SU-DHL-6 (cell line): ENCODE data around the gene TOR1A.

Experiments used
- H2AFZ ChIP-seq: fragments of 200-600 bp; sonication (generic); 2 replicates; pipeline ENCODE4 v1.6.1; 2014; ENCODE audit warnings: low read depth, mild to moderate bottlenecking, moderate library complexity, mixed read lengths, antibody characterized with exemption, low read length; ENCODE audit not compliant: severe bottlenecking
- H3F3A ChIP-seq: fragments of 200-600 bp; shearing (Covaris generic); 2 replicates; pipeline ENCODE4 v1.6.0; 2016; ENCODE audit warnings: antibody characterized with exemption, mild to moderate bottlenecking; ENCODE audit not compliant: insufficient read depth
- H3K27ac ChIP-seq: fragments of 200-600 bp; sonication (generic); 2 replicates; pipeline ENCODE4 v1.5.1; 2016; ENCODE audit warnings: low read depth, mild to moderate bottlenecking, low read length, moderate library complexity, mixed read lengths
- H3K27me3 ChIP-seq: fragments of 200-600 bp; sonication (generic), shearing (Covaris generic); 2 replicates; pipeline ENCODE4 v1.6.0; 2014; ENCODE audit warnings: mild to moderate bottlenecking, low read length
- H3K36me3 ChIP-seq: fragments of 200-600 bp; sonication (generic); 2 replicates; pipeline ENCODE4 v1.6.1; 2014; ENCODE audit warnings: mild to moderate bottlenecking, low read length, mixed read lengths
- H3K4me2 ChIP-seq: fragments of 300-600, 200-600 bp; shearing (Covaris generic), sonication (generic); 2 replicates; pipeline ENCODE4 v1.6.0; 2014; ENCODE audit warnings: low read length, low read depth, mild to moderate bottlenecking; ENCODE audit not compliant: poor library complexity, severe bottlenecking
- H3K4me3 ChIP-seq: fragments of 200-600 bp; sonication (generic); 2 replicates; pipeline ENCODE4 v1.5.1; 2014; ENCODE audit warnings: antibody characterized with exemption, low read length, mild to moderate bottlenecking, mixed read lengths; ENCODE audit not compliant: insufficient read depth, poor library complexity, severe bottlenecking
- H3K79me2 ChIP-seq: fragments of 200-600 bp; sonication (generic); 2 replicates; pipeline ENCODE4 v1.6.1; 2014; ENCODE audit warnings: mild to moderate bottlenecking, low read length, moderate library complexity; ENCODE audit not compliant: insufficient read depth
- H3K9ac ChIP-seq: fragments of 200-600 bp; sonication (generic); 2 replicates; pipeline ENCODE4 v1.7.0; 2014; ENCODE audit warnings: mild to moderate bottlenecking, low read length
- H3K9me2 ChIP-seq: fragments of 200-600 bp; sonication (generic); replicated peaks from 2 replicates; pipeline ENCODE4 v1.6.1; 2014; ENCODE audit warnings: low read length; ENCODE audit not compliant: insufficient read depth
- H3K9me3 ChIP-seq: fragments of 200-600 bp; sonication (generic); 2 replicates; pipeline ENCODE4 v1.6.1; 2014; ENCODE audit warnings: low read length, mixed read lengths; ENCODE audit not compliant: insufficient read depth
- H4K20me1 ChIP-seq: fragments of 200-600 bp; sonication (generic); 2 replicates; pipeline ENCODE4 v1.6.1; 2014; ENCODE audit warnings: low read depth, mild to moderate bottlenecking, antibody characterized with exemption, low read length, moderate library complexity, mixed read lengths
- EZH2phosphoT487 ChIP-seq: fragments of 200-600 bp; sonication (generic), shearing (Covaris generic); conservative IDR thresholded peaks from 2 replicates; pipeline ENCODE4 v1.6.1; 2018; ENCODE audit warnings: mild to moderate bottlenecking, antibody characterized with exemption, low read length, moderate library complexity, mixed read lengths
- TF ChIP-seq, protein P1 (sequence below): fragments of 200-600 bp; sonication (generic); IDR thresholded peaks from one replicate; pipeline ENCODE4 v1.5.1; 2017; ENCODE audit warnings: antibody characterized with exemption, mild to moderate bottlenecking, low read length, moderate library complexity; ENCODE audit not compliant: insufficient read depth, poor library complexity, severe bottlenecking

TOR1A gene

DNA sequence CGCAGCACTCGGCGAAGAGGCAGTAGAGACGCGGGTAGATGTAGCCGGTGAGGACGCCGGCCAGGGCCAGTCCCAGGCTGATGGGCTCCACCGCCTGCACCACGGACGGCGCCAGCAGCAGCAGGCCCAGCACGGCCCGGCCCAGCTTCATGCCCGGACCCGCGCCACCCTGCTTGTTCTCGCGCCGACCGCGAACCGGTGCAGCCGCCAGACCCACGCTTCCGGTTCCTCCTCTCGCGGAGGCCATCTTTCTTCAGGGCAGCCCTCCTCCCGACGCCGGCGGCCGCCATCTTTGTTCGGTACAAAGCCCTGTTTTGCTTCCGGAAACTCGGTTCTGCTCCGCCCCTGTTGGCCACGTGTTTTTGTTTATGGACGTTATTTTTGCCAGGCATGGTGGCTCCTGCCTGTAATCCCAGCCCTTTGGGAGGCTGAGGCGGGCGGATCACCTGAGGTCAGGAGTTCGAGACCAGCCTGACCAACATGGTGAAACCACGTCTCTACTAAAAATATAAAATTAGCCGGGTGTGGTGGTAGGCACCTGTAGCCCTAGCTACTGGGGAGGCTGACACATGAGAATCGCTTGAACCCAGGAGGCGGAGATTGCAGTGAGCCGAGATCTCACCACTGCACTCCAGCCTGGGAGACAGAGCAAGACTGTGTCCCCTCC lies at the start of gene TOR1A:
TSS of gene TOR1A (minus strand) at position 202 of the 667 bp plus-strand sequence. CDS start at position 151, 51 bp downstream.
- peak within 1 kb of the TSS; percentile 94 for H3K4me3 ChIP-seq
- H3K36me3 ChIP-seq, result no peaks in the 10 kb centered on the region
- H3K9ac ChIP-seq, result peak within 1 kb of the TSS; percentile 93
- TF ChIP-seq, protein P1, sequence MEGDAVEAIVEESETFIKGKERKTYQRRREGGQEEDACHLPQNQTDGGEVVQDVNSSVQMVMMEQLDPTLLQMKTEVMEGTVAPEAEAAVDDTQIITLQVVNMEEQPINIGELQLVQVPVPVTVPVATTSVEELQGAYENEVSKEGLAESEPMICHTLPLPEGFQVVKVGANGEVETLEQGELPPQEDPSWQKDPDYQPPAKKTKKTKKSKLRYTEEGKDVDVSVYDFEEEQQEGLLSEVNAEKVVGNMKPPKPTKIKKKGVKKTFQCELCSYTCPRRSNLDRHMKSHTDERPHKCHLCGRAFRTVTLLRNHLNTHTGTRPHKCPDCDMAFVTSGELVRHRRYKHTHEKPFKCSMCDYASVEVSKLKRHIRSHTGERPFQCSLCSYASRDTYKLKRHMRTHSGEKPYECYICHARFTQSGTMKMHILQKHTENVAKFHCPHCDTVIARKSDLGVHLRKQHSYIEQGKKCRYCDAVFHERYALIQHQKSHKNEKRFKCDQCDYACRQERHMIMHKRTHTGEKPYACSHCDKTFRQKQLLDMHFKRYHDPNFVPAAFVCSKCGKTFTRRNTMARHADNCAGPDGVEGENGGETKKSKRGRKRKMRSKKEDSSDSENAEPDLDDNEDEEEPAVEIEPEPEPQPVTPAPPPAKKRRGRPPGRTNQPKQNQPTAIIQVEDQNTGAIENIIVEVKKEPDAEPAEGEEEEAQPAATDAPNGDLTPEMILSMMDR, result no peak
- no peak for TF ChIP-seq EZH2phosphoT487
- H2AFZ ChIP-seq, result peak within 1 kb of the TSS; percentile 78
- H4K20me1 ChIP-seq, result no peaks in the 10 kb centered on the region
- H3F3A ChIP-seq, result peaks cover 12% of the 10 kb centered on the region; the same call in 1 of the 2 replicates
- H3K27me3 ChIP-seq, result no peaks in the 10 kb centered on the region
- H3K79me2 ChIP-seq, result peaks cover 15% of the 10 kb centered on the region
- H3K4me2 ChIP-seq, result peak within 1 kb of the TSS; percentile 87
- no peaks in the 10 kb centered on the region for H3K9me2 ChIP-seq
- H3K9me3 ChIP-seq, result no peaks in the 10 kb centered on the region
- peak within 1 kb of the TSS; percentile 62 for H3K27ac ChIP-seq

DNA sequence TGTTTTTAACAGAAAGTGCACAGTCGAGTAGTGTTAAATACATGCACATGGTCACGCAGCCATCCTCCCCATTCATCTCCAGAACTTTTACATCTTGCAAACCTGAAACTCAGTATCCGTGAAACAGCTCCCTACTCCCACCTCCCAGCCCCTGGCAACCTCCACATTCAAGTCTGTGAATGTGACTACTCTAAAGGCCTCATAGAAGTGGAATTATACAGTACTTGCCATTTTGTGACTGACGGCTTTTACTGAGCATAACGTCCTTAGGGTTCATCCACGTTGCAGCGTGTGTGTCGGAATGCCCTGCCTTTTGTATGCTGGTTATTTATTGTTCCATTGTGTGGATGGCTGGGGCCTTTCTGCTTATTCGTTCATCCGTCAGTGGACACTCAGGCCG lies 47.1 kb upstream of the TOR1A start:
- Histone ChIP-seq H3K27ac (no peak overlapping the region), H2AFZ (no peak overlapping the region), H3K9me3 (no peaks in the 10 kb centered on the region), H3K79me2 (no peaks in the 10 kb centered on the region), H3K9me2 (no peaks in the 10 kb centered on the region), H4K20me1 (no peaks in the 10 kb centered on the region), H3K27me3 (no peaks in the 10 kb centered on the region), H3K36me3 (no peaks in the 10 kb centered on the region), H3K4me3 (no peak overlapping the region), H3F3A (no peaks in the 10 kb centered on the region), H3K9ac (no peak overlapping the region), H3K4me2 (no peak overlapping the region)
- no peak for TF ChIP-seq EZH2phosphoT487
- TF ChIP-seq, protein P1, result no peak

GRCh38 chr9:129869585-129870501 lies 45.9 kb upstream of the TOR1A start:
- no peaks in the 10 kb centered on the region for H3F3A ChIP-seq
- H3K27me3 ChIP-seq, result no peaks in the 10 kb centered on the region
- H3K27ac ChIP-seq, result no peak overlapping the region
- H3K9me3 ChIP-seq, result no peaks in the 10 kb centered on the region
- no peaks in the 10 kb centered on the region for H4K20me1 ChIP-seq
- no peaks in the 10 kb centered on the region for H3K79me2 ChIP-seq
- H3K36me3 ChIP-seq, result no peaks in the 10 kb centered on the region
- H3K4me2 ChIP-seq, result no peak overlapping the region
- H3K4me3 ChIP-seq, result no peak overlapping the region
- TF ChIP-seq, protein P1, result no peak
- TF ChIP-seq EZH2phosphoT487, result no peak
- H3K9me2 ChIP-seq, result no peaks in the 10 kb centered on the region
- H2AFZ ChIP-seq, result no peak overlapping the region
- no peak overlapping the region for H3K9ac ChIP-seq
